ENCODE measurements around the gene RAB7A. TPM values are rescaled to one million over a fixed set of nuclear protein-coding genes. Genes with fewer than 3 reads are reported as not detected.

RAB7A gene
- total RNA-seq, 1 experiment from 2014 or later: 155 TPM

DNA sequence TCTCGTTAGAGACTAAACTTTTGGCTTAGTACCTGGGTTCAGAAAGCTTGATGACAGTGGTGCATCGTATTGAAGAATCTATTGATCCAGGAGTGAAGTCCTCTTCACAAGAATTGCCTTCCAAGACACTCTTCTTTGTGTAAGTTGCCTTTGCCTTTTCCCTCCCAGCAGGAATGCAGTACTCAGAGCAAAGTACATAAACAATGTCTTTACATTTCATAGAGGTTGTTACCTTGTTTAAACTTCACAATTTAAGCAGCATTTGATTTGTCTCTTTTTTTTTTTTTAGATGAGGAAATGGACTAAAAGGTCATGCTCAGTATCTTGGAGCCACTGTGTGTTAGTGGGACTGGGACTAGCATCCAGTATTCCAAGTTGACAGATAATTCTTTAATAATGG, 9.9 kb downstream of the RAB7A start:
- no peak overlapping the region for H2BK20ac ChIP-seq (ENCODE audit: low read depth, low read length, poor library complexity, severe bottlenecking)

More for the DNA sequence above, 9.9 kb downstream of the RAB7A start:
- Histone ChIP-seq H3K23me2 (ENCODE audit: insufficient read length, low read depth, low read length, poor library complexity, severe bottlenecking) (no peaks in the 10 kb centered on the region), H4K91ac (ENCODE audit: insufficient read length, low read depth, low read length) (no peak overlapping the region), H3K27ac (ENCODE audit: insufficient read length, low read depth, low read length) (no peak overlapping the region), H3K18ac (ENCODE audit: insufficient read length, low read depth, low read length) (no peak overlapping the region), H3K79me2 (ENCODE audit: insufficient read depth, low read length) (peaks cover 64% of the 10 kb centered on the region; the same call in 1 of the 2 replicates), H2AK5ac (ENCODE audit: insufficient read length, low read length) (no peak overlapping the region), H3K9ac (ENCODE audit: extremely low read depth, insufficient read length, low read length) (no peak overlapping the region), H4K20me1 (ENCODE audit: control insufficient read depth, insufficient read depth, insufficient read length) (no peaks in the 10 kb centered on the region), H4K8ac (replicated peaks; ENCODE audit: insufficient read length, low read depth, low read length) (no peak overlapping the region), H3K4ac (ENCODE audit: low read depth, low read length) (no peak overlapping the region), H2AFZ (ENCODE audit: low read length) (no peak overlapping the region), H3K27me3 (ENCODE audit: insufficient read depth, low read length) (no peaks in the 10 kb centered on the region), H2BK12ac (ENCODE audit: insufficient read length, low read depth, low read length) (no peak overlapping the region), H4K5ac (ENCODE audit: insufficient read length, low read depth, low read length) (no peak overlapping the region), H3K4me1 (ENCODE audit: insufficient read depth, low read length) (no peaks in the 10 kb centered on the region), H3T11ph (ENCODE audit: low read length) (no peak overlapping the region), H2BK5ac (ENCODE audit: insufficient read length, low read length) (no peak overlapping the region), H3K79me1 (ENCODE audit: insufficient read depth, low read depth, low read length, poor library complexity, severe bottlenecking) (peaks cover 6% of the 10 kb centered on the region), H3K9me3 (ENCODE audit: control insufficient read depth, low read depth, low read length) (no peaks in the 10 kb centered on the region), H3K23ac (ENCODE audit: insufficient read length, low read depth, low read length) (no peak overlapping the region), H2BK15ac (ENCODE audit: low read depth, low read length) (no peak overlapping the region), H3K14ac (ENCODE audit: insufficient read depth, low read length) (no peak overlapping the region), H3K56ac (ENCODE audit: insufficient read length, low read depth, low read length) (no peak overlapping the region), H3K4me2 (ENCODE audit: insufficient read depth, insufficient read length, low read length) (no peak overlapping the region), H2BK120ac (ENCODE audit: low read depth, low read length, poor library complexity, severe bottlenecking) (no peak overlapping the region)
- Mint-ChIP-seq H3K36me3 (ENCODE audit: insufficient read depth in 1 of 3, low read depth in 3 of 3) (peaks cover 12 to 27% (median 17%) of the 10 kb centered on the region in 3 experiments), H3K9me3 (no peaks in the 10 kb centered on the region; a peak in 1 of 5 replicates), H3K27ac (no peak overlapping the region), H3K27me3 (ENCODE audit: low read depth) (no peaks in the 10 kb centered on the region; the same call in 1 of the 2 replicates), H3K4me1 (peaks cover 27 to 30% of the 10 kb centered on the region in 2 experiments), H3K4me3 (no peak overlapping the region)
- TF ChIP-seq, protein P1, sequence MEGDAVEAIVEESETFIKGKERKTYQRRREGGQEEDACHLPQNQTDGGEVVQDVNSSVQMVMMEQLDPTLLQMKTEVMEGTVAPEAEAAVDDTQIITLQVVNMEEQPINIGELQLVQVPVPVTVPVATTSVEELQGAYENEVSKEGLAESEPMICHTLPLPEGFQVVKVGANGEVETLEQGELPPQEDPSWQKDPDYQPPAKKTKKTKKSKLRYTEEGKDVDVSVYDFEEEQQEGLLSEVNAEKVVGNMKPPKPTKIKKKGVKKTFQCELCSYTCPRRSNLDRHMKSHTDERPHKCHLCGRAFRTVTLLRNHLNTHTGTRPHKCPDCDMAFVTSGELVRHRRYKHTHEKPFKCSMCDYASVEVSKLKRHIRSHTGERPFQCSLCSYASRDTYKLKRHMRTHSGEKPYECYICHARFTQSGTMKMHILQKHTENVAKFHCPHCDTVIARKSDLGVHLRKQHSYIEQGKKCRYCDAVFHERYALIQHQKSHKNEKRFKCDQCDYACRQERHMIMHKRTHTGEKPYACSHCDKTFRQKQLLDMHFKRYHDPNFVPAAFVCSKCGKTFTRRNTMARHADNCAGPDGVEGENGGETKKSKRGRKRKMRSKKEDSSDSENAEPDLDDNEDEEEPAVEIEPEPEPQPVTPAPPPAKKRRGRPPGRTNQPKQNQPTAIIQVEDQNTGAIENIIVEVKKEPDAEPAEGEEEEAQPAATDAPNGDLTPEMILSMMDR (conservative IDR thresholded peaks at IDR 0.05): no peak
- no peak for DNase-seq
- no CpG with 5 or more reads among the region's 2 CpGs for WGBS (ENCODE audit: extremely low coverage, insufficient read length, low lambda C conversion rate)

Measured in H9 (cell line).